B cell (primary cell): Measurements from ENCODE around the gene BORCS8. TPM values are rescaled to one million over a fixed set of nuclear protein-coding genes. Genes with fewer than 3 reads are reported as not detected.

Experiments used
- ATAC-seq: fragments of 200-7000 bp; cut with Tn5 transposase; one replicate; pipeline ENCODE4 v1.10.0; 2021; ENCODE audit warnings: low read depth, mild to moderate bottlenecking, moderate number of reproducible peaks, moderate library complexity
- CTCF ChIA-PET: fragments of 350-600 bp; sonication (Branson Sonifier 250); formaldehyde crosslinking; loops from one replicate; lab custom pipeline; 2021; ENCODE audit warnings: antibody characterized with exemption, inconsistent platforms; lab: Charles Lee
- POLR2A ChIA-PET: fragments of 350-600 bp; sonication (Branson Sonifier 250); formaldehyde crosslinking; loops from one replicate; lab custom pipeline; 2021; ENCODE audit warnings: antibody characterized with exemption; lab: Charles Lee
- DNase-seq: peaks from one replicate; pipeline ENCODE4 v3.0.0; 2013
- H2AFZ ChIP-seq: 2 replicates; pipeline ENCODE4 v1.6.1; 2012; ENCODE audit warnings: mild to moderate bottlenecking, low read depth, low read length; ENCODE audit not compliant: insufficient read depth, poor library complexity, severe bottlenecking
- H3K27ac ChIP-seq, 2 donors: 1 replicate in 1 of 2; 2 replicates in 1 of 2; pipeline ENCODE4 v1.5.1; 2012 to 2013; ENCODE audit warnings: low read length in 2 of 2, mild to moderate bottlenecking in 2 of 2, moderate library complexity in 1 of 2
- H3K27me3 ChIP-seq, 4 experiments: fragments of 200-600 bp in 1 of 4; sonication (generic) in 1 of 4; replicated peaks in 1 of 4; 1 replicate in 2 of 4; 2 replicates in 2 of 4; pipeline versions ENCODE4 v1.6.1 to v1.7.0; 2013 to 2016; ENCODE audit warnings: low read length in 3 of 4, mild to moderate bottlenecking in 2 of 4, mixed read lengths in 1 of 4, moderate library complexity in 1 of 4; ENCODE audit not compliant: insufficient read depth in 4 of 4, control insufficient read depth in 3 of 4; ENCODE audit errors: control extremely low read depth in 1 of 4
- H3K36me3 ChIP-seq, 2 experiments: replicated peaks in 1 of 2; 1 replicate in 1 of 2; 2 replicates in 1 of 2; pipeline versions ENCODE4 v1.6.1 to v1.7.1; 2013; ENCODE audit warnings: low read length in 1 of 2; ENCODE audit not compliant: insufficient read depth in 2 of 2, control insufficient read depth in 1 of 2; ENCODE audit errors: control extremely low read depth in 1 of 2, extremely low read depth in 1 of 2
- H3K4me1 ChIP-seq, 2 donors: fragments of 200-600 bp in 1 of 2; sonication (generic) in 1 of 2; 1 replicate in 1 of 2; 2 replicates in 1 of 2; pipeline versions ENCODE4 v1.5.1 to v1.6.1; 2013 to 2017; ENCODE audit warnings: low read length in 2 of 2; ENCODE audit not compliant: control insufficient read depth in 2 of 2, insufficient read depth in 2 of 2
- H3K4me2 ChIP-seq: replicated peaks from 2 replicates; pipeline ENCODE3; 2012; ENCODE audit warnings: mild to moderate bottlenecking, low read depth, low read length; ENCODE audit not compliant: poor library complexity, severe bottlenecking
- H3K4me3 ChIP-seq, 5 experiments: fragments of 200-600 bp in 1 of 5; sonication (generic) in 1 of 5; 1 replicate in 3 of 5; 2 replicates in 2 of 5; pipeline versions ENCODE4 v1.5.1 to v1.7.0; 2011 to 2016; ENCODE audit warnings: low read length in 4 of 5, mild to moderate bottlenecking in 4 of 5, low read depth in 2 of 5, control low read depth in 1 of 5, moderate library complexity in 1 of 5; ENCODE audit not compliant: insufficient read depth in 1 of 5; ENCODE audit errors: control extremely low read depth in 1 of 5, extremely low read depth in 1 of 5
- H3K79me2 ChIP-seq: fragments of 200-600 bp; sonication (generic); one replicate; pipeline ENCODE4 v1.6.0; 2016; ENCODE audit warnings: low read length; ENCODE audit not compliant: control insufficient read depth, insufficient read depth
- H3K9ac ChIP-seq: fragments of 200-600 bp; sonication (generic); 2 replicates; pipeline ENCODE4 v1.6.1; 2017; ENCODE audit warnings: mild to moderate bottlenecking, low read length, moderate library complexity
- H3K9me3 ChIP-seq, 3 donors: one replicate each; pipeline versions ENCODE4 v1.6.1 to v1.7.1; 2013; ENCODE audit warnings: low read length in 2 of 3; ENCODE audit not compliant: control insufficient read depth in 2 of 3, insufficient read depth in 1 of 3; ENCODE audit errors: control extremely low read depth in 1 of 3
- H4K20me1 ChIP-seq: 2 replicates; pipeline ENCODE4 v1.6.0; 2012; ENCODE audit warnings: mild to moderate bottlenecking, low read length; ENCODE audit not compliant: insufficient read depth, control insufficient read depth, poor library complexity, severe bottlenecking
- H3K27ac Mint-ChIP-seq: one replicate; pipeline ENCODE4 v1.8.0; 2021; ENCODE audit warnings: mixed read lengths
- H3K27me3 Mint-ChIP-seq: one replicate; pipeline ENCODE4 v1.8.0; 2021; ENCODE audit warnings: mixed read lengths
- H3K4me1 Mint-ChIP-seq: one replicate; pipeline ENCODE4 v1.8.0; 2021; ENCODE audit warnings: mixed read lengths
- H3K4me3 Mint-ChIP-seq: one replicate; pipeline ENCODE4 v1.8.0; 2021; ENCODE audit warnings: mixed read lengths
- H3K9me3 Mint-ChIP-seq: one replicate; pipeline ENCODE4 v1.8.0; 2022; ENCODE audit warnings: mixed read lengths; ENCODE audit not compliant: insufficient read depth
- CTCF ChIP-seq: fragments of 200-600 bp; IDR thresholded peaks from one replicate; pipeline ENCODE4 v1.8.0; 2022; ENCODE audit warnings: antibody characterized with exemption, mild to moderate bottlenecking
- EZH2 ChIP-seq: IDR thresholded peaks from 2 replicates; pipeline ENCODE4 v1.6.1; 2012; ENCODE audit warnings: borderline replicate concordance, low read depth, mild to moderate bottlenecking, moderate library complexity, low read length; ENCODE audit not compliant: insufficient read depth, poor library complexity, severe bottlenecking
- WGBS: methylation state at CpG from one replicate; pipeline ENCODE4 v1.1.5; 2013; ENCODE audit warnings: missing lambda C conversion rate; ENCODE audit not compliant: insufficient coverage; 5-methylcytosine and 5-hydroxymethylcytosine counted together
- intact Hi-C: fragments of 100-400 bp; cut with micrococcal nuclease; formaldehyde crosslinking; loops from one replicate; pipeline ENCODE4 v1.10.0; 2022
- polyA plus RNA-seq: library from polyadenylated mRNA; depleted of rRNA; stranded (reverse); fragments of >200 nt; gene quantifications from 2 replicates; pipeline ENCODE4 v1.2.3, GENCODE V29; 2012
- total RNA-seq, 2 donors: library from RNA; stranded (reverse); fragments of 120-200 nt in 1 of 2; gene quantifications; 1 replicate in 1 of 2; 2 replicates in 1 of 2; pipeline versions ENCODE4 v1.2.3 to v1.2.4, GENCODE V29; 2013 to 2022

The BORCS8 gene
- total and polyA plus RNA-seq, 2 donors (not counting 1 experiment from before 2014, with no cell fraction given) = 37.6 to 63.1 TPM

GRCh38 chr19:19215792-19216191 lies 23.8 kb upstream of the BORCS8 start:
- peaks cover 46% of the 10 kb centered on the region for H3K27me3 Mint-ChIP-seq

GRCh38 chr19:19214892-19215291 lies 22.9 kb upstream of the BORCS8 start:
- Mint-ChIP-seq H3K27ac (no peak overlapping the region), H3K9me3 (no peaks in the 10 kb centered on the region), H3K4me3 (no peak overlapping the region), H3K4me1 (peaks cover 4% of the 10 kb centered on the region), H3K27me3 (peaks cover 51% of the 10 kb centered on the region)
- no peak for ATAC-seq
- TF ChIP-seq EZH2 (no peak), CTCF (no peak)
- H3K36me3 ChIP-seq = no peaks in the 10 kb centered on the region
- intact Hi-C loops = no loop called here
- WGBS = 6% methylated on average over 6 of the region's 8 CpGs
- CTCF ChIA-PET = no interaction called here
- H3K4me2 ChIP-seq = no peak overlapping the region
- H4K20me1 ChIP-seq = no peaks in the 10 kb centered on the region
- H3K9me3 ChIP-seq = peaks cover 0 to 23% (median 0%) of the 10 kb centered on the region in 3 donors
- no peak overlapping the region for H2AFZ ChIP-seq
- DNase-seq = no peak
- POLR2A ChIA-PET = no interaction called here
- H3K27me3 ChIP-seq = peaks cover 0 to 57% (median 31%) of the 10 kb centered on the region in 4 experiments
- no peak overlapping the region for H3K27ac ChIP-seq
- no peak overlapping the region for H3K4me3 ChIP-seq
- no peaks in the 10 kb centered on the region for H3K79me2 ChIP-seq
- H3K4me1 ChIP-seq = peaks cover 0 to 9% of the 10 kb centered on the region in 2 donors
- H3K9ac ChIP-seq = no peak overlapping the region

More at GRCh38 chr19:19215792-19216191, 23.8 kb upstream of the BORCS8 start:
- no CpG with 5 or more reads among the region's 4 CpGs for WGBS
- no peak overlapping the region for H2AFZ ChIP-seq
- ChIA-PET CTCF (interaction anchor here (1.5 kb wide), 1 partner anchor 9 kb away, joined by 4 read pairs; no protein-coding TSS in a partner anchor), POLR2A (no interaction called here)
- H3K4me3 Mint-ChIP-seq = no peak overlapping the region
- H3K4me3 ChIP-seq = no peak overlapping the region
- H3K27ac ChIP-seq = no peak overlapping the region
- ATAC-seq (no peak), DNase-seq (no peak)
- TF ChIP-seq CTCF (no peak), EZH2 (no peak)
- intact Hi-C loops = no loop called here
- peaks cover 0 to 56% (median 29%) of the 10 kb centered on the region in 4 experiments for H3K27me3 ChIP-seq
- peaks cover 4% of the 10 kb centered on the region for H3K4me1 Mint-ChIP-seq
- no peaks in the 10 kb centered on the region for H3K36me3 ChIP-seq
- peaks cover 0 to 23% (median 0%) of the 10 kb centered on the region in 3 donors for H3K9me3 ChIP-seq
- H3K4me2 ChIP-seq = no peak overlapping the region
- H3K9me3 Mint-ChIP-seq = no peaks in the 10 kb centered on the region
- H4K20me1 ChIP-seq = no peaks in the 10 kb centered on the region
- peaks cover 0 to 9% of the 10 kb centered on the region in 2 donors for H3K4me1 ChIP-seq
- no peak overlapping the region for H3K9ac ChIP-seq
- H3K27ac Mint-ChIP-seq = no peak overlapping the region
- no peaks in the 10 kb centered on the region for H3K79me2 ChIP-seq
